ENCODE measurements around the gene TAGAP. TPM values are rescaled to one million over a fixed set of nuclear protein-coding genes. Genes with fewer than 3 reads are reported as not detected.

TAGAP gene
- total RNA-seq, 1 experiment from 2014 or later = not detected

- DNase-seq (ENCODE audit: extremely low read depth, low read depth) = peak; percentile 7
Observed at GRCh38 chr6:159074120-159074684, 29.4 kb upstream of the TAGAP start.

- DNase-seq (ENCODE audit: extremely low read depth, low read depth) = no peak
Observed at GRCh38 chr6:159071843-159072769, 27.3 kb upstream of the TAGAP start.

GRCh38 chr6:159068904-159069578 lies 24.2 kb upstream of the TAGAP start:
- DNase-seq (ENCODE audit: extremely low read depth, low read depth) = no peak

- DNase-seq (ENCODE audit: extremely low read depth, low read depth) = no peak
Observed at GRCh38 chr6:159067334-159067733, 22.5 kb upstream of the TAGAP start.

- DNase-seq (ENCODE audit: extremely low read depth, low read depth) = no peak
Observed at GRCh38 chr6:159066483-159066882, 21.7 kb upstream of the TAGAP start.

- no peak for DNase-seq (ENCODE audit: extremely low read depth, low read depth)
Observed at GRCh38 chr6:159065759-159066329, 21.1 kb upstream of the TAGAP start.

GRCh38 chr6:159065091-159065490 lies 20.3 kb upstream of the TAGAP start:
- no peak for DNase-seq (ENCODE audit: extremely low read depth, low read depth)

- no peak for DNase-seq (ENCODE audit: extremely low read depth, low read depth)
Observed at GRCh38 chr6:159064477-159064876, 19.7 kb upstream of the TAGAP start.

- no peak for DNase-seq (ENCODE audit: extremely low read depth, low read depth)
Observed at GRCh38 chr6:159063549-159063948, 18.8 kb upstream of the TAGAP start.

GRCh38 chr6:159062976-159063375 lies 18.2 kb upstream of the TAGAP start:
- DNase-seq (ENCODE audit: extremely low read depth, low read depth) = no peak

- no peak for DNase-seq (ENCODE audit: extremely low read depth, low read depth)
Observed at GRCh38 chr6:159062564-159062945, 17.8 kb upstream of the TAGAP start.

- no peak for DNase-seq (ENCODE audit: extremely low read depth, low read depth)
Observed at GRCh38 chr6:159061805-159062563, 17.2 kb upstream of the TAGAP start.

- DNase-seq (ENCODE audit: extremely low read depth, low read depth) = no peak
Observed at GRCh38 chr6:159061146-159061545, 16.4 kb upstream of the TAGAP start.

GRCh38 chr6:159059885-159060506 lies 15.2 kb upstream of the TAGAP start:
- no peak for DNase-seq (ENCODE audit: extremely low read depth, low read depth)

GRCh38 chr6:159059141-159059540 lies 14.3 kb upstream of the TAGAP start:
- no peak for DNase-seq (ENCODE audit: extremely low read depth, low read depth)

- DNase-seq (ENCODE audit: extremely low read depth, low read depth) = no peak
Observed at GRCh38 chr6:159056899-159057298, 12.1 kb upstream of the TAGAP start.

GRCh38 chr6:159056432-159056831 lies 11.6 kb upstream of the TAGAP start:
- DNase-seq (ENCODE audit: extremely low read depth, low read depth) = no peak

GRCh38 chr6:159056003-159056402 lies 11.2 kb upstream of the TAGAP start:
- DNase-seq (ENCODE audit: extremely low read depth, low read depth) = no peak

GRCh38 chr6:159053781-159054398 lies 9.1 kb upstream of the TAGAP start:
- no peak for DNase-seq (ENCODE audit: extremely low read depth, low read depth)

- no peak for DNase-seq (ENCODE audit: extremely low read depth, low read depth)
Observed at GRCh38 chr6:159052720-159053119, 7.9 kb upstream of the TAGAP start.

Measured in NCI-H460 (cell line).